Astrocyte (in vitro differentiated cells and primary cell): Measurements from ENCODE around the gene BRINP2.

Experiments used
- CTCF ChIP-seq: IDR thresholded peaks from 2 replicates; pipeline ENCODE4 v1.5.1; 2011; ENCODE audit warnings: low read depth, mild to moderate bottlenecking, inconsistent platforms, low read length, moderate library complexity; ENCODE audit not compliant: insufficient read depth
- EZH2 ChIP-seq: IDR thresholded peaks from 2 replicates; pipeline ENCODE4 v1.6.1; 2012; ENCODE audit warnings: mild to moderate bottlenecking, low read length, inconsistent platforms; ENCODE audit not compliant: insufficient read depth

- TF ChIP-seq CTCF (no peak), EZH2 (no peak)
These were observed 157.5 kb downstream of the BRINP2 start for GRCh38 chr1:177328251-177328650.
